Fibroblast of mammary gland (primary cell): ENCODE measurements around the gene ZAR1.
"Not testable (repeated sequence)": the region's sequence is repeated elsewhere in the genome, so short reads cannot be mapped to it uniquely, and the experiment has no call there.

Experiments used
- DNase-seq: peaks from one replicate; pipeline ENCODE4 v3.0.0-alpha.2; 2010; ENCODE audit warnings: low read depth
- H3K4me3 ChIP-seq: 2 replicates; pipeline ENCODE4 v1.5.1; 2011; ENCODE audit warnings: low read depth, mild to moderate bottlenecking, low read length, moderate library complexity; ENCODE audit not compliant: control insufficient read depth
- TF ChIP-seq, protein P1 (sequence below): conservative IDR thresholded peaks from 2 replicates; pipeline ENCODE4 v1.5.1; 2011; ENCODE audit warnings: low read depth, low read length, inconsistent platforms; ENCODE audit not compliant: control insufficient read depth, insufficient read depth

ZAR1 gene, protein sequence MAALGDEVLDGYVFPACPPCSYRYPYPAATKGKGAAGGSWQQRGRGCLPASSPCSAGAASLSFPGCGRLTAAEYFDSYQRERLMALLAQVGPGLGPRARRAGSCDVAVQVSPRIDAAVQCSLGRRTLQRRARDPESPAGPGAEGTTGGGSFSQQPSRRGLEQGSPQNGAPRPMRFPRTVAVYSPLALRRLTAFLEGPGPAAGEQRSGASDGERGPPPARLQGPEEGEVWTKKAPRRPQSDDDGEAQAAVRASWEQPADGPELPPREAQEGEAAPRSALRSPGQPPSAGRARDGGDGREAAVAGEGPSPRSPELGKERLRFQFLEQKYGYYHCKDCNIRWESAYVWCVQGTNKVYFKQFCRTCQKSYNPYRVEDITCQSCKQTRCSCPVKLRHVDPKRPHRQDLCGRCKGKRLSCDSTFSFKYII

DNA sequence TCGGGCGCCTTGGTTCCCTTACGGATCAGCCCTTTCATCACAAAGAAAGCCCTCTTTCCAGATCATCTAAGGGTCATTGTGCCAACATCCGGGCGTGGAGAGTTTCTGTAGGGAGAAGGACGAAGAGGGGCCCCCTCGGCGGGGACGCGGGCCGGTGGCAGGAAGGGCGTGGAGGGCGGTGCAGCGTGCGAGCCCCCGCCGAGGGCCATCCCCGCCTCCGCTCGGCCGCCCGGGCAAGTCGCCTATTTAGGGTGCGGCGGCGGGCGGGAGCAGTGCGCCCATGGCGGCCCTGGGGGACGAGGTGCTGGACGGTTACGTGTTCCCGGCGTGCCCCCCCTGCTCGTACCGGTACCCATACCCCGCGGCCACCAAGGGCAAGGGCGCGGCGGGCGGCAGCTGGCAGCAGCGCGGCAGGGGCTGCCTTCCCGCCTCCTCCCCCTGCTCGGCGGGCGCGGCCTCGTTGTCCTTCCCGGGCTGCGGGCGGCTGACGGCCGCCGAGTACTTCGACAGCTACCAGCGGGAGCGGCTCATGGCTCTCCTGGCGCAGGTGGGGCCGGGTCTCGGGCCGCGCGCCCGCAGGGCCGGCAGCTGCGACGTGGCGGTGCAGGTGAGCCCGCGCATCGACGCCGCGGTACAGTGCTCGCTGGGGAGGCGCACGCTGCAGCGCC lies at the start of gene ZAR1:
Gene ZAR1, plus strand, starts transcription at position 241 of the 668 bp plus-strand sequence. Its CDS starts 40 bp downstream, at position 281.
- DNase-seq: no peak
- TF ChIP-seq, protein P1, sequence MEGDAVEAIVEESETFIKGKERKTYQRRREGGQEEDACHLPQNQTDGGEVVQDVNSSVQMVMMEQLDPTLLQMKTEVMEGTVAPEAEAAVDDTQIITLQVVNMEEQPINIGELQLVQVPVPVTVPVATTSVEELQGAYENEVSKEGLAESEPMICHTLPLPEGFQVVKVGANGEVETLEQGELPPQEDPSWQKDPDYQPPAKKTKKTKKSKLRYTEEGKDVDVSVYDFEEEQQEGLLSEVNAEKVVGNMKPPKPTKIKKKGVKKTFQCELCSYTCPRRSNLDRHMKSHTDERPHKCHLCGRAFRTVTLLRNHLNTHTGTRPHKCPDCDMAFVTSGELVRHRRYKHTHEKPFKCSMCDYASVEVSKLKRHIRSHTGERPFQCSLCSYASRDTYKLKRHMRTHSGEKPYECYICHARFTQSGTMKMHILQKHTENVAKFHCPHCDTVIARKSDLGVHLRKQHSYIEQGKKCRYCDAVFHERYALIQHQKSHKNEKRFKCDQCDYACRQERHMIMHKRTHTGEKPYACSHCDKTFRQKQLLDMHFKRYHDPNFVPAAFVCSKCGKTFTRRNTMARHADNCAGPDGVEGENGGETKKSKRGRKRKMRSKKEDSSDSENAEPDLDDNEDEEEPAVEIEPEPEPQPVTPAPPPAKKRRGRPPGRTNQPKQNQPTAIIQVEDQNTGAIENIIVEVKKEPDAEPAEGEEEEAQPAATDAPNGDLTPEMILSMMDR: no peak
- H3K4me3 ChIP-seq: no peak within 1 kb of the TSS

DNA sequence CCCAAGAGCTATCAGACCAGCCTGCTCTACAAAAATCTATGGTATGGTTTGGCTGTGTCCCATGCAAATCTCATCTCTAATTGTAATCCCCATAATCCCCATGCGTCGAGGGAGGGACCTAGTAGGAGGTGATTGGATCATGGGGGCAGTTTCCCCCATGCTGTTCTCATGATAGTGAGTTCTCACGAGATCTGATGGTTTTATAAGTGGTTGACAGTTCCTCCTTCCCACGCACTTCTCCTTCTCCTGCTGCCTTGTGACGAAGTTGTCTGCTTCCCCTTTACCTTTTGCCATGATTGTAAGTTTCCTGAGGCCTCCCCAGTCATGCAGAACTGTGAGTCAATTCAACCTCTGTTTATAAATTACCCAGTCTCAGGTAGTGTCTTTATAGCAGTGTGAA lies 49.1 kb upstream of the ZAR1 start:
- DNase-seq, H3K4me3 ChIP-seq: not testable (repeated sequence)

DNA sequence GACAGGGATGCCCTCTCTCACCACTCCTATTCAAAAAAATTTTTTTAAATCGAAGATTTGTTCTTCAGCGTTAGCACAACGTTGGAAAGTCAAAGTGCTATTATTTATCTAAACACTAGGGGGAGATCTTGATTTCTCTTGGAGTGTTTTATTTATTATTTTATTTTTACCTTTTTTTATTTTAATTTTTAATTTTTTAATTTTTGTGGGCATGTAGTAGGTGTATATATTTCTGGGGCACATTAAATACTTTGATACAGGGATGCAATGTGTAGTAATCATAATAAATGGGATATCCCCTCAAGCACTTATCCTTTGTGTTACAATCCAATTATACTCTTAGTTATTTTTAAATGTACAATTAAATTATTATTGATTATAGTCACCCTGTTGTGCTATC lies 44.3 kb upstream of the ZAR1 start:
- DNase-seq: peak; percentile 33
- no peak overlapping the region for H3K4me3 ChIP-seq
- TF ChIP-seq, protein P1: peak; percentile 52

DNA sequence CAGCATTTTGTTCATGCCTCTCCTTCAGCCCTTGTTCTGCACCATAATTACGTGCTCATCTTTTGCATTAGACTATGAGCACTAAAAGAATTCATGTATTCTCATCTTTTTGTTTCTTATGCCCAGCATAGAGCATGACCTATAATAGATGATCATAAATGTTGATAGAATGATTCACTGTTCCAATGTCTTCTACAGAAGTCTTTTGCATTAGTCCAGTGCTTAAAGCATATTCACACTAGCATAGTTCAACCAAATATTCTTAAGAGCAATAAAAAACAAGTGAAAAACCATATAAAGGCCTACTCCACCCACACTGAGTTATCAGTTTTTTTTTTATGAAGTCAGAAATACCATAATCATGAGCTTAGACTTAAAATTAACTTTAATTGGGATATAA lies 43.4 kb upstream of the ZAR1 start:
- DNase-seq: no peak
- H3K4me3 ChIP-seq: no peak overlapping the region

DNA sequence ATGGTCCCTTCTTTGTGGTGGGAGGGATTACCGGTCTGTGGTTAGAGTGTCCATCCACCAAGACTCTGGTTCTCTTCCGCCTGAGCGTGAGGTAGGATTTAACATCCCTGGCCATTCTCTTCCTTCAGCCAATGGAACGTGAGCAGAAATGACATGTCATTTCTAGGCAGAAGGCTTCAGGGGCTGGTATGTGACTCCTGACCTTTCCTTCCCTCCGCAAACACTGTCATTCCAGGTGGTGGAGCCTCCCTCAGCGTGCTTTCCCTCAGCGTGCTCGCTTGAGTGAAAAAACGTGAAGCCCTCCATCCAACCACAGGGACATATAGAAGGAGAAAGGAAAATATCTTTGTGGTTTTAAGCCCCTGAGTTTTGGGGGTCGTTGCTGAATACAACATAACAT lies 40.9 kb upstream of the ZAR1 start:
- no peak overlapping the region for H3K4me3 ChIP-seq
- no peak for DNase-seq
- TF ChIP-seq, protein P1: no peak

More for the DNA sequence above, 43.4 kb upstream of the ZAR1 start:
- TF ChIP-seq, protein P1: no peak

DNA sequence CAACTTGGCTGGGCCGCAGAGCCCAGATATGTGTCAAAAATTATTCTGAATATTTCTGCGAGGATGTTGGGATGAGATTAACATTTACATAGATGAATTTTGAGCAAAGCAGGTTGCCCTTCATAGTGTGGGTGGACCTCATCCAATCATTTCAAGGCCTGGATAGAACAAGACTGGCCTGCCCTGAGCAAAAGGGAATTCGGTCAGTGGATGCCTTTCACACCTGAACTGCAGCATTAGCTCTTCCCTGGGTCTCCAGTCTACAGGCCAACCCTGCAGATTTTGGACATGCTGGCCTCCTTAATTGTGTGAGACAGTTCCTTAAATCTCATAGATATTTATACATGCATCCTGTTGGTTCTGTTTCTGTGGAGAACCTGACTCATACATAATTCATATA lies 39.3 kb upstream of the ZAR1 start:
- DNase-seq: no peak
- no peak overlapping the region for H3K4me3 ChIP-seq
- TF ChIP-seq, protein P1: no peak

DNA sequence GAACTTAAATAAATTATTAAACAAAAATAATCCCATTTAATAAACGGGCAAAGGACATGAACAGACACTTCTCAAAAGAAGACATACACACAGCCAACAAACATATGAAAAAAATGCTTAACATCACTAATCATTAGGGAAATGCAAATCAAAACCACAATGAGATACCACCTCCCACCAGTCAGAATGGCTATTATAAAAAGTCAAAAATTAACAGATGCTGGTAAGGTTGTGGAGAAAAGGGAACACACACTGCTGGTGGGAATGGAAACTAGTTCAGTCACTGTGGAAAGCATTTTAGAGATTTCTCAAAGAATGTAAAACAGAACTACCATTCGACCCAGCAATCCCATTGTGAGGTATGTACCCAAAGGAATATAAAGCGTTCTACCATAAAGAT lies 38.4 kb upstream of the ZAR1 start:
- not testable (repeated sequence) for H3K4me3 ChIP-seq, DNase-seq
